MCF 10A (cell line): ENCODE measurements around the gene WDFY4. TPM values are rescaled to one million over a fixed set of nuclear protein-coding genes. Genes with fewer than 3 reads are reported as not detected.

Source experiments
- BruUV-seq: library from RNA; stranded (reverse); fragments of 400-500 nt; replicated peaks from 2 replicates; lab custom pipeline; 2021; lab: Mats Ljungman, UMichigan
- CTCF ChIA-PET: fragments of 300-600 bp; sonication (Branson Sonifier 250); formaldehyde crosslinking; extraction: SDS; loops from one replicate; lab custom pipeline; 2021; ENCODE audit warnings: antibody characterized with exemption, inconsistent platforms; lab: Yijun Ruan, JAX
- POLR2A ChIA-PET: fragments of 300-600, 350-650 bp; sonication (Branson Sonifier 250); formaldehyde crosslinking; extraction: SDS; loops from one replicate; lab custom pipeline; 2020; ENCODE audit warnings: antibody characterized with exemption, inconsistent platforms; lab: Yijun Ruan, JAX
- DNase-seq: peaks from one replicate; pipeline ENCODE4 v3.0.0-alpha.2; 2018; ENCODE audit not compliant: unreplicated experiment
- H3K27ac Mint-ChIP-seq: one replicate; pipeline ENCODE4 v1.8.0; 2022; ENCODE audit warnings: mild to moderate bottlenecking, low read depth, mixed read lengths; ENCODE audit not compliant: unreplicated experiment
- H3K27me3 Mint-ChIP-seq: one replicate; pipeline ENCODE4 v1.8.0; 2022; ENCODE audit warnings: mixed read lengths; ENCODE audit not compliant: insufficient read depth, unreplicated experiment
- H3K36me3 Mint-ChIP-seq: one replicate; pipeline ENCODE4 v1.8.0; 2022; ENCODE audit warnings: mild to moderate bottlenecking, moderate library complexity, mixed read lengths; ENCODE audit not compliant: insufficient read depth, unreplicated experiment
- H3K4me1 Mint-ChIP-seq: one replicate; pipeline ENCODE4 v1.8.0; 2022; ENCODE audit warnings: mixed read lengths; ENCODE audit not compliant: insufficient read depth, unreplicated experiment
- H3K4me3 Mint-ChIP-seq: one replicate; pipeline ENCODE4 v1.8.0; 2022; ENCODE audit warnings: mild to moderate bottlenecking, moderate library complexity, mixed read lengths; ENCODE audit not compliant: unreplicated experiment
- H3K9me3 Mint-ChIP-seq: one replicate; pipeline ENCODE4 v1.8.0; 2022; ENCODE audit warnings: mixed read lengths; ENCODE audit not compliant: unreplicated experiment
- intact Hi-C: fragments of 100-400 bp; cut with micrococcal nuclease; formaldehyde crosslinking; loops from 2 replicates; pipeline ENCODE4 v1.14.1; 2022
- total RNA-seq: library from RNA; stranded (reverse); gene quantifications from 2 replicates; pipeline ENCODE4 v1.2.3, GENCODE V29; 2022
- TF ChIP-seq, protein P1 (sequence below): fragments of 200-600 bp; IDR thresholded peaks from one replicate; pipeline ENCODE4 v1.8.0; 2022; ENCODE audit warnings: antibody characterized with exemption, mild to moderate bottlenecking; ENCODE audit not compliant: unreplicated experiment

The WDFY4 gene
- total RNA-seq, 1 experiment from 2014 or later = not detected

DNA sequence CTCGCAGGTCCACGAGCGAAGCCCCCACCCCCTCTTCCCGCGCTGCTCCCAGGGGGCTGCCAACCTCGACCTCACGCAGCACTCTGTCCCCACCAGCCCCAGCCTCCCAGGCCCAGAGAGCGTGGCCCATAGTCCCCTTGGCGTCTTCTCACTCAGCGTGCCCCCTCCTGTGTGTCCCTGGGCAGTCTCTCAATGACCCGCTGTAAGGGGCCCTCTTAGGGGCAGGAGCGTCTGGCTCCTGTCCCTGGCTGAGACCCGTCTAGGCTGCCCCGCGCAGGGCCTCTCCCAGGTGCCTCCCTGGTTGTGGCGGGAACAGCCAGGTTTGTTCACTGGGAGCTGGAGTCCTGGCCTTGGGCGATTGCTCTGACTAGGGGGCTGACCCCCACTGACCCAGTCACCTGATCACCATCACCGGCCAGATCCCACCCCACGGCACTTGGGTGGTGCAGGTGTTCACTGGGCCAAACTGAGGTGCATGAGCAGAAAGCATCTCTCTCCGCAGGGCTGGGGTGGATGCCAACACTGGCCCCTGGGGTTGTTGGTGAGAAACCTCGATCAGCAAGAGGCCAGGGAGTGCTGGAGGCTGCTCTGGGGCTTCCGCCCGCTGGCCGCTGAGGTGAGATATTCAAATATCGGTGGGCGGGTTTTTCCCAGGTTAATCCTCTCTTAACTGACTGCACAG, 12.6 kb upstream of the WDFY4 start:
- POLR2A ChIA-PET = no interaction called here
- intact Hi-C loops = no loop called here
- no peak overlapping the region for H3K27ac Mint-ChIP-seq
- no peaks in the 10 kb centered on the region for H3K4me1 Mint-ChIP-seq
- H3K4me3 Mint-ChIP-seq = no peak overlapping the region
- DNase-seq = no peak
- TF ChIP-seq, protein P1, sequence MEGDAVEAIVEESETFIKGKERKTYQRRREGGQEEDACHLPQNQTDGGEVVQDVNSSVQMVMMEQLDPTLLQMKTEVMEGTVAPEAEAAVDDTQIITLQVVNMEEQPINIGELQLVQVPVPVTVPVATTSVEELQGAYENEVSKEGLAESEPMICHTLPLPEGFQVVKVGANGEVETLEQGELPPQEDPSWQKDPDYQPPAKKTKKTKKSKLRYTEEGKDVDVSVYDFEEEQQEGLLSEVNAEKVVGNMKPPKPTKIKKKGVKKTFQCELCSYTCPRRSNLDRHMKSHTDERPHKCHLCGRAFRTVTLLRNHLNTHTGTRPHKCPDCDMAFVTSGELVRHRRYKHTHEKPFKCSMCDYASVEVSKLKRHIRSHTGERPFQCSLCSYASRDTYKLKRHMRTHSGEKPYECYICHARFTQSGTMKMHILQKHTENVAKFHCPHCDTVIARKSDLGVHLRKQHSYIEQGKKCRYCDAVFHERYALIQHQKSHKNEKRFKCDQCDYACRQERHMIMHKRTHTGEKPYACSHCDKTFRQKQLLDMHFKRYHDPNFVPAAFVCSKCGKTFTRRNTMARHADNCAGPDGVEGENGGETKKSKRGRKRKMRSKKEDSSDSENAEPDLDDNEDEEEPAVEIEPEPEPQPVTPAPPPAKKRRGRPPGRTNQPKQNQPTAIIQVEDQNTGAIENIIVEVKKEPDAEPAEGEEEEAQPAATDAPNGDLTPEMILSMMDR = no peak
- CTCF ChIA-PET = interaction anchor here (1.1 to 1.4 kb wide), 2 partner anchors 14 to 16 kb away, joined by 4 read pairs; no protein-coding TSS in a partner anchor
- H3K27me3 Mint-ChIP-seq = no peaks in the 10 kb centered on the region
- peaks cover 12% of the 10 kb centered on the region for H3K36me3 Mint-ChIP-seq
- peaks cover 2% of the 10 kb centered on the region for H3K9me3 Mint-ChIP-seq
- BruUV-seq = no TSS peak

DNA sequence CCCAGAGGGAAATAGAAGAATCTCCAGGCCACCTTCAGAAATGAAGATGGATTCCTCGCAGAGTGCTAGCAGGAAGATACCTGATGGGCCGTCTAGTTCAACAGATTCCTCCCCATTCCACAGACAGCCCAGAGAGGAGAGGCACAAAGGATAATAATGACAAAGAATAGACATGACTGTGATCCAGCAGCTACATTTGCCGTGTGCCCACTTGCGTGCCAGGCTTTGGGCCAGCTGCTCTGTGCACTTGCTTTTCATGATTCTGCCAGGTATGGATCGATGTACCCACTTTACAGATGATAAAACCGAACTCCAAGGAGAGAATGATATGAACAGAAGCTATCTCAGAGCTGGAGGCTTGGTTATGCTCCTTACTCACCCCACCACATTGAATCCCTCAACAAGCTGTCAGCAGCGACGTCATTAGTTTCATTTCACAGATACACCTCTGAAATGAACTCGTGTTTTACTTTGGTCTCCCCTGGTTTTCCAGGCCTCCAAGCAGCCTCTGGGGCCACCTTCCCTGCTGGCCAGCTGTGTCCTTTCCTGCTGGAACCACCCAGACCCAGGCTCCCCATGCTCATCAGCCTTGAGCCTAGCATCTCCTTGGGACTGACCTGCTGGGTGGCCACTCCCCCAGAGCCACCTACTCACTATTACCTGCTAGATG, 11.9 kb upstream of the WDFY4 start:
- TF ChIP-seq, protein P1 = no peak
- Mint-ChIP-seq H3K4me1 (no peaks in the 10 kb centered on the region), H3K36me3 (peaks cover 12% of the 10 kb centered on the region), H3K9me3 (peaks cover 8% of the 10 kb centered on the region), H3K27me3 (no peaks in the 10 kb centered on the region), H3K4me3 (no peak overlapping the region), H3K27ac (no peak overlapping the region)
- POLR2A ChIA-PET = no interaction called here
- no peak for DNase-seq
- CTCF ChIA-PET = interaction anchor here (1.4 kb wide), 1 partner anchor 17 kb away, joined by 4 read pairs; no protein-coding TSS in a partner anchor
- no TSS peak for BruUV-seq
- intact Hi-C loops = no loop called here

DNA sequence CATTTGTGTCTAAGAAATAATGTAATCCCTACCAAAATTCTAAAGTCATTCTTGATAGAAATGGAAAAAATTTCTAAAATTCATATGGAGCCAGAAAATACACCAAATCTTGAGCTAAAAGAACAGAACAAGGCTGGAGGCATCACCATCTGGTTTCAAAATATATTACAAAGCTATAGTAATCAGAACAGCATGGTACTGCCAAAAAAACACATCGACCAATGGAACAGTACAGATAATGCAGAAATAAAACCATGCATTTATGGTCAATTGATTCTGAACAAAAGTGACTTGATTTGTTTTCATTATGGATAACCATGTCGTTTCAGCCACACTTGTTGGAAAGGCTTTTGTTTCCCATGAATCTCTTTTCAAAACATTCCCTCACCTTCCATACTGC, 7.0 kb upstream of the WDFY4 start:
- TF ChIP-seq, protein P1 = no peak
- ChIA-PET POLR2A (interaction anchor here (1.0 kb wide), 1 partner anchor 19 kb away, joined by 3 read pairs; no protein-coding TSS in a partner anchor), CTCF (interaction anchor here (0.7 to 3.2 kb wide), 2 partner anchors 20 to 29 kb away, joined by 3 to 12 read pairs; no protein-coding TSS in a partner anchor)
- Mint-ChIP-seq H3K4me1 (no peaks in the 10 kb centered on the region), H3K36me3 (peaks cover 5% of the 10 kb centered on the region), H3K27ac (no peak overlapping the region), H3K4me3 (no peak overlapping the region), H3K27me3 (peaks cover 19% of the 10 kb centered on the region), H3K9me3 (peaks cover 14% of the 10 kb centered on the region)
- no TSS peak for BruUV-seq
- no peak for DNase-seq
- intact Hi-C loops = no loop called here

DNA sequence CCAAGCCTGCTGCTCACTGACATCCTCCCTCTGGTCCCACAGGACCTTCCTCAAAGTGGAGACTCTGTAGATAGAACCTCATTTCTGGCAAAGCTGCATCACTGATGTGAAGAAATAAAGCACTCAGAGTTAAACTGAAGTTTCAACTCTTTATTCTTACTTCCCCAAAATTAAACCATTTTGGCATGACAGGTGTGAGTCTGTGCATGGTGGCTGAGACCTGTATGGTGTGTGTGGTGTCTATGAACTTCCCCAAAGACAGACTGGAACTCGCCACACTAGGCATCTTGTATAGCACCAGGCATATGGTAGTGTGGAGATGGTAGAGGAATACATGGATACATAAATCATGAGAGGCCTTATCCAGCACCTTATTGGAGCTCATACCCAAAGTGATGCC, 6.6 kb upstream of the WDFY4 start:
- no TSS peak for BruUV-seq
- no peaks in the 10 kb centered on the region for H3K4me1 Mint-ChIP-seq
- H3K27me3 Mint-ChIP-seq = peaks cover 19% of the 10 kb centered on the region
- peaks cover 1% of the 10 kb centered on the region for H3K36me3 Mint-ChIP-seq
- intact Hi-C loops = no loop called here
- POLR2A ChIA-PET = interaction anchor here (1.0 kb wide), 1 partner anchor 19 kb away, joined by 3 read pairs; no protein-coding TSS in a partner anchor
- TF ChIP-seq, protein P1 = no peak
- CTCF ChIA-PET = interaction anchor here (3.2 kb wide), 1 partner anchor 20 kb away, joined by 12 read pairs; no protein-coding TSS in a partner anchor
- H3K27ac Mint-ChIP-seq = no peak overlapping the region
- no peak for DNase-seq
- H3K9me3 Mint-ChIP-seq = peaks cover 14% of the 10 kb centered on the region
- H3K4me3 Mint-ChIP-seq = no peak overlapping the region
